ENCODE results near the gene UNCX. TPM values are rescaled to one million over a fixed set of nuclear protein-coding genes. Genes with fewer than 3 reads are reported as not detected.

The UNCX gene
- total RNA-seq, 1 experiment from 2014 or later: 1.9 TPM

GRCh38 chr7:1251796-1252539 lies 19.3 kb downstream of the UNCX start:
- DNase-seq (ENCODE audit: low spot score): no peak
- TF ChIP-seq EZH2 (IDR thresholded peaks at IDR 0.05; ENCODE audit: borderline replicate concordance, low read depth, low read length, poor library complexity, severe bottlenecking) (no peak), CTCF (conservative IDR thresholded peaks at IDR 0.05; ENCODE audit: low read depth, low read length) (no peak)
- no peak overlapping the region for H3K4me3 ChIP-seq (ENCODE audit: low read depth, low read length, poor library complexity, severe bottlenecking)
- intact Hi-C loops (cut with micrococcal nuclease; ENCODE audit: unreplicated experiment): no loop called here
- no peak overlapping the region for H3K27ac ChIP-seq (ENCODE audit: low read depth, low read length, poor library complexity, severe bottlenecking)
- H3K4me1 ChIP-seq (ENCODE audit: insufficient read depth, low read length, poor library complexity, severe bottlenecking): peaks cover 36% of the 10 kb centered on the region
- H3K27me3 ChIP-seq (replicated peaks; ENCODE audit: insufficient read depth, low read depth, low read length, poor library complexity): peaks cover 14% of the 10 kb centered on the region
- BruUV-seq (replicated peaks): no TSS peak
- no peaks in the 10 kb centered on the region for H3K36me3 ChIP-seq (ENCODE audit: insufficient read depth, low read length, poor library complexity, severe bottlenecking)
- ChIA-PET CTCF (no interaction called here), POLR2A (ENCODE audit: low non-redundant PET) (no interaction called here)
- no peaks in the 10 kb centered on the region for H3K9me3 ChIP-seq (ENCODE audit: low read depth, low read length, poor library complexity, severe bottlenecking)

- no TSS peak for BruUV-seq (replicated peaks)
- CTCF ChIA-PET: no interaction called here
These were observed 19.9 kb downstream of the UNCX start for GRCh38 chr7:1252540-1253090.

GRCh38 chr7:1253681-1254181 lies 21.1 kb downstream of the UNCX start:
- intact Hi-C loops (cut with micrococcal nuclease; ENCODE audit: unreplicated experiment): no loop called here
- Histone ChIP-seq H3K27me3 (replicated peaks; ENCODE audit: insufficient read depth, low read depth, low read length, poor library complexity) (no peaks in the 10 kb centered on the region), H3K4me1 (ENCODE audit: insufficient read depth, low read length, poor library complexity, severe bottlenecking) (peaks cover 18% of the 10 kb centered on the region), H3K27ac (ENCODE audit: low read depth, low read length, poor library complexity, severe bottlenecking) (peak overlapping the region; percentile 13), H3K36me3 (ENCODE audit: insufficient read depth, low read length, poor library complexity, severe bottlenecking) (no peaks in the 10 kb centered on the region), H3K9me3 (ENCODE audit: low read depth, low read length, poor library complexity, severe bottlenecking) (no peaks in the 10 kb centered on the region), H3K4me3 (ENCODE audit: low read depth, low read length, poor library complexity, severe bottlenecking) (peak overlapping the region; percentile 13)
- no peak for TF ChIP-seq EZH2 (IDR thresholded peaks at IDR 0.05; ENCODE audit: borderline replicate concordance, low read depth, low read length, poor library complexity, severe bottlenecking)
- ChIA-PET CTCF (interaction anchor here (0.7 kb wide), 1 partner anchor 302 kb away, joined by 3 read pairs; no protein-coding TSS in a partner anchor), POLR2A (ENCODE audit: low non-redundant PET) (no interaction called here)
- no TSS peak for BruUV-seq (replicated peaks)
- DNase-seq (ENCODE audit: low spot score): peak; percentile 53

More at GRCh38 chr7:1252540-1253090, 19.9 kb downstream of the UNCX start:
- H3K9me3 ChIP-seq (ENCODE audit: low read depth, low read length, poor library complexity, severe bottlenecking): no peaks in the 10 kb centered on the region
- no peak for TF ChIP-seq EZH2 (IDR thresholded peaks at IDR 0.05; ENCODE audit: borderline replicate concordance, low read depth, low read length, poor library complexity, severe bottlenecking)
- POLR2A ChIA-PET (ENCODE audit: low non-redundant PET): no interaction called here
- intact Hi-C loops (cut with micrococcal nuclease; ENCODE audit: unreplicated experiment): no loop called here
- no peak for DNase-seq (ENCODE audit: low spot score)
- H3K4me3 ChIP-seq (ENCODE audit: low read depth, low read length, poor library complexity, severe bottlenecking): no peak overlapping the region
- H3K27ac ChIP-seq (ENCODE audit: low read depth, low read length, poor library complexity, severe bottlenecking): no peak overlapping the region
- peaks cover 29% of the 10 kb centered on the region for H3K4me1 ChIP-seq (ENCODE audit: insufficient read depth, low read length, poor library complexity, severe bottlenecking)
- peaks cover 8% of the 10 kb centered on the region for H3K27me3 ChIP-seq (replicated peaks; ENCODE audit: insufficient read depth, low read depth, low read length, poor library complexity)
- no peaks in the 10 kb centered on the region for H3K36me3 ChIP-seq (ENCODE audit: insufficient read depth, low read length, poor library complexity, severe bottlenecking)

GRCh38 chr7:1254281-1255079 lies 21.8 kb downstream of the UNCX start:
- no peak for DNase-seq (ENCODE audit: low spot score)
- intact Hi-C loops (cut with micrococcal nuclease; ENCODE audit: unreplicated experiment): no loop called here
- H3K36me3 ChIP-seq (ENCODE audit: insufficient read depth, low read length, poor library complexity, severe bottlenecking): no peaks in the 10 kb centered on the region
- BruUV-seq (replicated peaks): no TSS peak
- ChIA-PET POLR2A (ENCODE audit: low non-redundant PET) (no interaction called here), CTCF (interaction anchor here (0.7 kb wide), 1 partner anchor 301 kb away, joined by 3 read pairs; no protein-coding TSS in a partner anchor)
- no peak for TF ChIP-seq EZH2 (IDR thresholded peaks at IDR 0.05; ENCODE audit: borderline replicate concordance, low read depth, low read length, poor library complexity, severe bottlenecking)
- no peak for TF ChIP-seq CTCF (conservative IDR thresholded peaks at IDR 0.05; ENCODE audit: low read depth, low read length)
- peaks cover 18% of the 10 kb centered on the region for H3K4me1 ChIP-seq (ENCODE audit: insufficient read depth, low read length, poor library complexity, severe bottlenecking)
- no peak overlapping the region for H3K27ac ChIP-seq (ENCODE audit: low read depth, low read length, poor library complexity, severe bottlenecking)
- H3K4me3 ChIP-seq (ENCODE audit: low read depth, low read length, poor library complexity, severe bottlenecking): peak overlapping the region; percentile 13
- no peaks in the 10 kb centered on the region for H3K9me3 ChIP-seq (ENCODE audit: low read depth, low read length, poor library complexity, severe bottlenecking)
- no peaks in the 10 kb centered on the region for H3K27me3 ChIP-seq (replicated peaks; ENCODE audit: insufficient read depth, low read depth, low read length, poor library complexity)
